SK-N-SH treated with all-trans-retinoic acid at 6 μM for 48 hours (cell line): ENCODE results near the gene PGS1.

Experiments
- ATAC-seq: fragments of 200-7000 bp; cut with Tn5 transposase; 3 replicates; pipeline ENCODE4 v1.9.1; 2020; ENCODE audit warnings: mild to moderate bottlenecking, moderate library complexity
- ARNTL ChIP-seq: fragments of 450-650 bp; formaldehyde crosslinking; IDR thresholded peaks from 2 replicates; pipeline ENCODE4 v1.5.0; 2020; ENCODE audit warnings: low read depth, mild to moderate bottlenecking, moderate library complexity, borderline replicate concordance
- BACH2 ChIP-seq: fragments of 250-450 bp; sonication (Bioruptor Pico); IDR thresholded peaks from 2 replicates; pipeline ENCODE4 v1.9.0; 2021; ENCODE audit warnings: mild to moderate bottlenecking, borderline replicate concordance
- CREB5 ChIP-seq: fragments of 250-450 bp; sonication (Bioruptor Pico); IDR thresholded peaks from 2 replicates; pipeline ENCODE4 v1.5.1; 2020; ENCODE audit warnings: low read depth, mild to moderate bottlenecking, moderate library complexity
- CSDC2 ChIP-seq: fragments of 250-450 bp; sonication (Bioruptor Pico); IDR thresholded peaks from 2 replicates; pipeline ENCODE4 v1.5.0; 2020; ENCODE audit warnings: mild to moderate bottlenecking, moderate library complexity
- CSRNP3 ChIP-seq: fragments of 250-450 bp; sonication (Bioruptor Pico); IDR thresholded peaks from 2 replicates; pipeline ENCODE4 v1.5.1; 2021; ENCODE audit warnings: mild to moderate bottlenecking, moderate library complexity
- ESRRG ChIP-seq: fragments of 250-450 bp; sonication (Bioruptor Pico); IDR thresholded peaks from 2 replicates; pipeline ENCODE4 v1.6.1; 2021; ENCODE audit warnings: mild to moderate bottlenecking
- GLIS3 ChIP-seq: fragments of 250-450 bp; sonication (Bioruptor Pico); IDR thresholded peaks from 2 replicates; pipeline ENCODE4 v1.5.0; 2020; ENCODE audit warnings: mild to moderate bottlenecking, moderate library complexity
- ISL1 ChIP-seq: fragments of 250-450 bp; sonication (Bioruptor Pico); IDR thresholded peaks from 2 replicates; pipeline ENCODE4 v2.1.2; 2022; ENCODE audit warnings: mild to moderate bottlenecking, moderate library complexity
- PATZ1 ChIP-seq: fragments of 250-450 bp; sonication (Bioruptor Pico); IDR thresholded peaks from 2 replicates; pipeline ENCODE4 v1.8.0; 2020; ENCODE audit warnings: mild to moderate bottlenecking, moderate library complexity, borderline replicate concordance
- POU6F1 ChIP-seq: fragments of 250-450 bp; sonication (Bioruptor Pico); IDR thresholded peaks from 2 replicates; pipeline ENCODE4 v1.8.0; 2021; ENCODE audit warnings: low read depth, mild to moderate bottlenecking, moderate library complexity, borderline replicate concordance
- SNAI2 ChIP-seq: fragments of 250-450 bp; sonication (Bioruptor Pico); IDR thresholded peaks from 2 replicates; pipeline ENCODE4 v1.5.0; 2020; ENCODE audit warnings: mild to moderate bottlenecking, moderate library complexity
- TCF4 ChIP-seq: fragments of 250-450 bp; sonication (Bioruptor Pico); IDR thresholded peaks from 2 replicates; pipeline ENCODE4 v1.8.0; 2021; ENCODE audit warnings: mild to moderate bottlenecking, moderate library complexity, borderline replicate concordance
- TSHZ2 ChIP-seq: fragments of 250-450 bp; sonication (Bioruptor Pico); IDR thresholded peaks from 2 replicates; pipeline ENCODE4 v1.5.0; 2020; ENCODE audit warnings: mild to moderate bottlenecking, moderate library complexity
- ZC3H10 ChIP-seq: fragments of 250-450 bp; sonication (Bioruptor Pico); IDR thresholded peaks from 2 replicates; pipeline ENCODE4 v1.5.1; 2021; ENCODE audit warnings: mild to moderate bottlenecking, moderate library complexity
- ZFP3 ChIP-seq: fragments of 250-450 bp; sonication (Bioruptor Pico); IDR thresholded peaks from 2 replicates; pipeline ENCODE4 v1.5.0; 2020; ENCODE audit warnings: mild to moderate bottlenecking, moderate library complexity
- ZFP30 ChIP-seq: fragments of 450-650 bp; formaldehyde crosslinking; IDR thresholded peaks from 2 replicates; pipeline ENCODE4 v1.5.0; 2022; ENCODE audit warnings: mild to moderate bottlenecking, moderate library complexity
- ZNF565 ChIP-seq: fragments of 450-650 bp; formaldehyde crosslinking; conservative IDR thresholded peaks from 2 replicates; pipeline ENCODE4 v1.5.0; 2020; ENCODE audit warnings: low read depth, mild to moderate bottlenecking, moderate library complexity
- ZNF70 ChIP-seq: fragments of 450-650 bp; formaldehyde crosslinking; IDR thresholded peaks from 2 replicates; pipeline ENCODE4 v1.5.0; 2020; ENCODE audit warnings: mild to moderate bottlenecking, moderate library complexity
- ZNF8 ChIP-seq: fragments of 450-650 bp; formaldehyde crosslinking; IDR thresholded peaks from 2 replicates; pipeline ENCODE4 v1.5.0; 2020; ENCODE audit warnings: mild to moderate bottlenecking, moderate library complexity

The PGS1 gene

GRCh38 chr17:78332991-78333390 lies 45.5 kb upstream of the PGS1 start (continued):
- TF ChIP-seq PATZ1 (CRISPR knock-in tag): no peak
- TF ChIP-seq ZC3H10 (CRISPR knock-in tag): no peak
- no peak for TF ChIP-seq GLIS3
- TF ChIP-seq CREB5 (CRISPR knock-in tag): no peak
- TF ChIP-seq, all 23 proteins: peak for 0

- no peak for ATAC-seq
- no peak for TF ChIP-seq CSRNP3 (CRISPR knock-in tag)
Observed at GRCh38 chr17:78335209-78335608, 43.2 kb upstream of the PGS1 start.

- no peak for ATAC-seq
Observed at GRCh38 chr17:78337244-78338109, 41.0 kb upstream of the PGS1 start.

GRCh38 chr17:78338486-78339259 lies 39.8 kb upstream of the PGS1 start:
- TF ChIP-seq CSDC2 (CRISPR knock-in tag) (no peak), BACH2 (no peak), ZNF70 (CRISPR knock-in tag) (no peak), SNAI2 (CRISPR knock-in tag) (no peak), ESRRG (CRISPR knock-in tag) (no peak), ZFP30 (no peak), ARNTL (CRISPR knock-in tag) (no peak), TCF4 (CRISPR knock-in tag) (no peak), TSHZ2 (CRISPR knock-in tag) (no peak), POU6F1 (CRISPR knock-in tag) (no peak), ISL1 (no peak), ZNF8 (CRISPR knock-in tag) (no peak)
- no peak for ATAC-seq

More at GRCh38 chr17:78337244-78338109, 41.0 kb upstream of the PGS1 start:
- no peak for TF ChIP-seq ZNF565 (CRISPR knock-in tag)
- no peak for TF ChIP-seq ZFP3 (CRISPR knock-in tag)
